NCI-H1417 treated with DMSO at 0.1 percent for 48 hours (cell line): ENCODE results near the gene OR5T1.

Experiments used
- DNase-seq: peaks from one replicate; lab custom pipeline; 2025; lab: John Stamatoyannopoulos, UW

Gene OR5T1

DNA sequence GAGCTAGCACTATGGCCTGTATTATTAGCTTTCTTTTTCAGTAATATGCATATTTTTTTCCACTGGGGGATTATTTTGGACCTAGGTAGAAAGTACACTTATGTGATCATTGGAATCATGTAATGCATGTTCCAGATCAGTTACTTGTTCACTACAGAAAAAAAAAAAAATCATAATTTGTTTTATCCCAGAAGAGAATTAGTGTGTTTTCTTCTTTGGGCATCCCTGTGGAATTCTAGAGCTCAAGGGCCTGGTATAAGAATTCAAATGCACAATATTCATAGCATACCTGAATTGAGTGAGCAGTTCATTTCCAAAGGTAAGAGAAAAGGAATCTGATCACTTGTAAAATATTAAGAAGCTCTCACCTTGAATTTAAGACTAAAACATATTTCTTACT lies at the start of gene OR5T1:
Gene OR5T1, plus strand, starts transcription at position 301 of the 400 bp plus-strand sequence. CDS start 1,485 bp downstream, outside the sequence.
- no peak for DNase-seq

DNA sequence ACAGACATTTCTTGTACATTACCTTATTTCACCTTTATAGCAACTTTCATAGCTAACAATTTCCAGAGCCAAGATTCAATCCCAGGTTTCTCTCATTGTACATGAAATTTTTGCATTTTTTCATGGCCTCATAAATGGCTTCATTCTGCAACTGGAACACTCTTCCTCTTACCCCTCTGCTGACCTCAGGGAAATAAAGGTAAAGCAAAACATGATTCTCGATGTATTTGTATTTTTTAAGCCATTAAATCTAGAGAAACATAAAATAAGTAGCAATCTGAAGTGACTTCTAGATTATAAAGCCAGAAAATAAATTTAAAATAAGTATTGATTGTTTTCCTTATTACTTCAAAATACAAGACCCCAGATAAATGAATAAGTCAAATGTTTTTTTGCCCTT lies 39.8 kb upstream of the OR5T1 start, which contains the start of gene OR5T2:
Gene OR5T2, minus strand, starts transcription at position 101 of the 400 bp plus-strand sequence. CDS start 1,193 bp downstream, outside the sequence.
- DNase-seq, result no peak

DNA sequence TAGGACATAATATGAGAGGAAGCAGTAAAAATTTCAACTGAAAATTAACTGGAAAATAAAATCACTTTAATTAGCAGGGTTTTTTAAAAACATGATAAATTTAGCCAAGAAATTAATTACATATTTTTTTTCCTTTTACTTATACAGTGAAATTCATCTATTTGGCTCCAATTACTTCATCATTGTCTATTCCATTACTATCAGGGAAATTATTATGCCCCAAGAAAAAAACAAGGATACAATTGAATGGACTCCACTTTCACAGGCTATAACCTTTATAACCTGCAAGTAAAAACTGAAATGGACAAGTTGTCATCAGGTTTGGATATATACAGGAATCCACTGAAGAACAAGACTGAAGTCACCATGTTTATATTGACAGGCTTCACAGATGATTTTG lies 22.0 kb upstream of the OR5T1 start, which contains the start of gene OR5T3:
Gene OR5T3, plus strand, starts transcription at position 301 of the 400 bp plus-strand sequence. Its CDS starts 0 bp downstream, at position 301.
- no peak for DNase-seq

DNA sequence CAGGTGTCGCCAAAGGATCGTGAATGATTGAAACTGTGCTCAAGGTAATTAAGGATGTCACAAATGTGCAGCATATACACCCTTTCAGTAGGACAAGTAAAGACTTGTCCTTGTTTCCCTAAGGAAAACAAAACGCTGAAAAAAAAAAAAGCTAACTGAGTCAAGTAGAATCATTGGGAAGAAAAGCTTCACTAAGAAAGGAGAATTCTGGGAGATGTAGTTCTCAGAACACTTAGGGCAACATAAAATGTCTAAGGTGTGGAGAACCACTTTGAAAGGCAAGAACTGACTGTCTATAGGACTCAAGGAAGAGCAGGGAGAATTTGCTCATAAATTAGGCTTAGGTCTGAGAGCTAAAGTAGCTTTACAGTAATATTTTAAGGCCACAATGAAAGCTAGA lies 2.9 kb upstream of the OR5T1 start:
- no peak for DNase-seq

DNA sequence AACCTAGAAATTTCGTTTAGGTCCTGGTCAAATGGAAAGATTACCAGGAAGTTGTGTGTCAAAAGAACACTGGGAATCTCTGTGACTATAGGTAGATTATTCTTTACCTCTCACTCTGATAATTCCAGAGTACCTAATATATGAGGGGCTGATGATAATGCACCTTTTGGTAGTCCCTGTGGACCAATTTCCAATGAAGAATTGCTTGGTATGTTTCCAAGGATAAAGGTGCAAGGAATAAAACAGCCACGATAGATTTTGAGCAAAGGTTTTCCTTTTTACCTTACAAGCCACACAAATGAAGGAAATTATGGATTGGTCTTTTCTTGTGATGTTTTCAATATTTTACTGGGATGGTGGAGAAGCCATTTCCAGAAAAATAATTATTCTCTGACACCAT lies 18.2 kb downstream of the OR5T1 start, which contains the start of gene OR8H1:
Gene OR8H1, minus strand, starts transcription at position 101 of the 400 bp plus-strand sequence. CDS start 1,192 bp downstream, outside the sequence.
- no peak for DNase-seq

DNA sequence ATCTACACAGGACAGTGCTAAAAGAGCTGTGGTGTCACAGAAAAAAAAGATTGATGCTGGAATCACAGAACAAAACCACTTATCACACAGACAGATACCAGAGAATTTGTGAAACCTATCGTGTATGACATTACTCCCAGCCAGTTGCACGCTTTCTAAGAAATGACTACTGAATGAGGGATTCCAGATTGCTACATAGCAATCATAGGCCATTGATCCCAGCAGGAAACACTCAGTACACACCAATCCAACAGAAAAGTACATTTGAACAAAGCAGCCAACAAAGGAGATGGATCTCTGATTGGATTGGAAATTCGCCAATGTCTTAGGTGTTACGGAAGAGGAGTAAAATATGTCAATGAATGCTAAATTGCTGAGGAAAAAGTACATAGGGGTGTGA lies 22.9 kb downstream of the OR5T1 start:
- DNase-seq, result no peak

DNA sequence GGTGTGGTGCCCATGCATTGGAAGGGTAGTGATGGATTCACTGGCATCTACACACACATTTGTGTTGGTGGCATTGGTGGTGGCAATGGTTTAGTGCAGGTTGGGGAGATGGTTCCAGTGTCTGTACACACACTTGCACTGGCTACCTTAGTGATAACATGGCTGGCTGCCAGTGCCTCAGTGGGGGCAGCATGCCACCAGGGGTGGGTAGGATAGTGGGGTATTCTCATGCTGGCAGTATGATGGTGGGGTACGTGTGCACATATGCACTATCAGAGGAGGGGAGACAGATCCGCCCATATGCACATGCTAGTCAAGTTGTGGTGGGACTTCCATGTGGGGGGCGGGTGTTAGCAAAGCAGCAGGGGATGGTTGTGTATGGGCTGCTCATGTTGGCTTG lies 33.9 kb downstream of the OR5T1 start:
- no peak for DNase-seq

DNA sequence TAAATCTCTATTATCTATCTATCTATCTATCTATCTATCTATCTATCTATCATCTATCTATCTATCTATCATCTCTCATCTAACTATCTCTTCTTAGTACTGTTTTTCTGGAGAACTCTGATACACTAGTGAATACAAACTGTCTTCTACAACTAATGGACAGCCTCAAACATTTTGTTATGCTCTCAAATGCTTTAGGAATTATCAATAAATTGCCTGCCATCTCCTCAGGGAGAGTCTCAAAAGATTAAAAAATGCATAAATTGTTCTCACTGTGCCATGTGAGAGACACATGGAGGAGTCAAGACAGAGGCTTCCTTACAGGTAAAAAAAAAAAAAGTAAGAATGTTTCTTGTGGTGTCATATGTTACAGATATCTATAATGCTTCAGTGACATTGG lies 40.9 kb downstream of the OR5T1 start, which contains the start of gene OR8K3:
Gene OR8K3, plus strand, starts transcription at position 301 of the 400 bp plus-strand sequence. CDS start 3,163 bp downstream, outside the sequence.
- no peak for DNase-seq
